Panc1 (cell line): Measurements from ENCODE around the gene FLVCR1. TPM values are rescaled to one million over a fixed set of nuclear protein-coding genes. Genes with fewer than 3 reads are reported as not detected.

Experiments
- ATAC-seq: fragments of 200-7000 bp; cut with Tn5 transposase; 2 replicates; pipeline ENCODE4 v1.9.1; 2020; ENCODE audit warnings: mild to moderate bottlenecking, moderate library complexity
- BruUV-seq: library from RNA; stranded (reverse); fragments of 400-500 nt; replicated peaks from 2 replicates; lab custom pipeline; 2021; lab: Mats Ljungman, UMichigan
- CTCF ChIA-PET: fragments of 300-600 bp; sonication (Branson Sonifier 250); formaldehyde crosslinking; loops from one replicate; lab custom pipeline; 2022; ENCODE audit warnings: antibody characterized with exemption; lab: Charles Lee
- POLR2A ChIA-PET: fragments of 300-600 bp; sonication (Branson Sonifier 250); formaldehyde crosslinking; loops from one replicate; lab custom pipeline; 2022; ENCODE audit warnings: antibody characterized with exemption; lab: Charles Lee
- DNase-seq: peaks from one replicate; pipeline ENCODE4 v3.0.0-alpha.2; 2010; ENCODE audit warnings: low read depth, low spot score
- H3K27ac ChIP-seq: 2 replicates; pipeline ENCODE4 v1.5.1; 2011; ENCODE audit warnings: mild to moderate bottlenecking, low read length, inconsistent platforms
- H3K27me3 ChIP-seq: fragments of 200-500 bp; sonication (Bioruptor generic); 2 replicates; pipeline ENCODE4 v1.6.0; 2014; ENCODE audit warnings: low read length, inconsistent platforms; ENCODE audit not compliant: control insufficient read depth, insufficient read depth
- H3K36me3 ChIP-seq: fragments of 200-500 bp; sonication (Bioruptor generic); 2 replicates; pipeline ENCODE4 v1.5.1; 2014; ENCODE audit warnings: inconsistent platforms, mild to moderate bottlenecking, low read length, moderate library complexity; ENCODE audit not compliant: control insufficient read depth, insufficient read depth
- H3K4me1 ChIP-seq: 2 replicates; pipeline ENCODE4 v1.5.1; 2011; ENCODE audit warnings: inconsistent platforms, mild to moderate bottlenecking, low read length, moderate library complexity; ENCODE audit not compliant: control insufficient read depth, insufficient read depth
- H3K4me3 ChIP-seq, 2 experiments: 2 replicates each; pipeline ENCODE4 v1.5.1; 2011 to 2012; ENCODE audit warnings: low read depth in 2 of 2, low read length in 2 of 2, mild to moderate bottlenecking in 2 of 2, inconsistent platforms in 1 of 2, moderate library complexity in 1 of 2
- H3K9me3 ChIP-seq: fragments of 200-500 bp; sonication (Bioruptor generic); 2 replicates; pipeline ENCODE4 v1.5.1; 2014; ENCODE audit warnings: low read depth, mild to moderate bottlenecking, inconsistent platforms, low read length, moderate library complexity; ENCODE audit not compliant: control insufficient read depth, insufficient read depth
- CTCF ChIP-seq: fragments of 450-650 bp; IDR thresholded peaks from 2 replicates; pipeline ENCODE4 v1.5.1; 2017; ENCODE audit warnings: mild to moderate bottlenecking
- POLR2AphosphoS5 ChIP-seq: IDR thresholded peaks from 2 replicates; pipeline ENCODE4 v1.6.1; 2012; ENCODE audit warnings: mild to moderate bottlenecking, low read depth, low read length, moderate library complexity
- REST ChIP-seq, 2 experiments: IDR thresholded peaks; 2 replicates each; pipeline ENCODE4 v1.6.1; 2011 to 2012; ENCODE audit warnings: low read depth in 2 of 2, control low read depth in 1 of 2, low read length in 1 of 2, mild to moderate bottlenecking in 1 of 2, moderate library complexity in 1 of 2; ENCODE audit not compliant: insufficient read depth in 1 of 2
- SIN3A ChIP-seq: IDR thresholded peaks from 2 replicates; pipeline ENCODE4 v1.6.1; 2012; ENCODE audit warnings: low read depth, mild to moderate bottlenecking, low read length, moderate library complexity, borderline replicate concordance; ENCODE audit not compliant: insufficient read depth
- TCF7L2 ChIP-seq: IDR thresholded peaks from 2 replicates; pipeline ENCODE4 v1.6.1; 2011; ENCODE audit warnings: mild to moderate bottlenecking, low read depth, low read length, inconsistent platforms
- in situ Hi-C: cut with HindIII; loops from 2 replicates; pipeline ENCODE4 v1.10.0; 2016; ENCODE audit warnings: low sequenced_read_pairs, low pct_unique_long_range_greater_than_20kb
- intact Hi-C: fragments of 100-400 bp; cut with micrococcal nuclease; formaldehyde crosslinking; loops from one replicate; pipeline ENCODE4 v1.10.0; 2022; ENCODE audit not compliant: unreplicated experiment
- total RNA-seq: library from RNA; stranded (reverse); gene quantifications from one replicate; pipeline ENCODE4 v1.2.1, GENCODE V29; 2021; ENCODE audit not compliant: unreplicated experiment

Gene FLVCR1
- total RNA-seq, 1 experiment from 2014 or later = 21.4 TPM

- Histone ChIP-seq H3K4me3 (no peak overlapping the region), H3K27ac (no peak overlapping the region), H3K4me1 (no peaks in the 10 kb centered on the region), H3K27me3 (peaks cover 6% of the 10 kb centered on the region; the same call in 1 of the 2 replicates), H3K9me3 (no peaks in the 10 kb centered on the region), H3K36me3 (no peaks in the 10 kb centered on the region)
- TF ChIP-seq TCF7L2 = no peak
- no peak for TF ChIP-seq POLR2AphosphoS5
- TF ChIP-seq CTCF = no peak
- TF ChIP-seq REST (IDR thresholded peaks at IDR 0.05; ENCODE audit: insufficient read depth in 1 of 2, low read depth in 2 of 2, low read length in 1 of 2) = no peak
- no peak for TF ChIP-seq SIN3A
- CTCF ChIA-PET = no interaction called here
- ATAC-seq = no peak
- POLR2A ChIA-PET = no interaction called here
- DNase-seq = no peak
- no TSS peak for BruUV-seq
- in situ Hi-C loops (no loop called here), intact Hi-C loops (no loop called here)
These were observed 86.3 kb downstream of the FLVCR1 start for GRCh38 chr1:212944229-212944901.

- CTCF ChIA-PET = no interaction called here
- Histone ChIP-seq H3K27me3 (peaks cover 9% of the 10 kb centered on the region; the same call in 1 of the 2 replicates), H3K9me3 (no peaks in the 10 kb centered on the region), H3K27ac (no peak overlapping the region), H3K36me3 (no peaks in the 10 kb centered on the region), H3K4me1 (no peaks in the 10 kb centered on the region), H3K4me3 (no peak overlapping the region)
- TF ChIP-seq POLR2AphosphoS5 (no peak), CTCF (no peak), REST (IDR thresholded peaks at IDR 0.05; ENCODE audit: insufficient read depth in 1 of 2, low read depth in 2 of 2, low read length in 1 of 2) (no peak), SIN3A (no peak), TCF7L2 (no peak)
- intact Hi-C loops (no loop called here), in situ Hi-C loops (no loop called here)
- POLR2A ChIA-PET = no interaction called here
- no peak for DNase-seq
- ATAC-seq = no peak
- no TSS peak for BruUV-seq
These were observed 87.0 kb downstream of the FLVCR1 start for GRCh38 chr1:212945056-212945455.
